ENCODE measurements around the gene CCS. TPM values are rescaled to one million over a fixed set of nuclear protein-coding genes. Genes with fewer than 3 reads are reported as not detected.
"Not testable (repeated sequence)": the region's sequence is repeated elsewhere in the genome, so short reads cannot be mapped to it uniquely, and the experiment has no call there.

The CCS gene
- 10 to 100 TPM; 23.2 to 33.0 TPM for total RNA-seq

- Mint-ChIP-seq H3K27ac (peak within 1 kb of the TSS; percentile 90 to 100), H3K36me3 (peaks cover 5 to 6% of the 10 kb centered on the region in 2 donors), H3K9me3 (no peaks in the 10 kb centered on the region)
- peak; percentile 98 to 99 for ATAC-seq
- DNase-seq (ENCODE audit: low spot score in 2 of 2), result peak; percentile 97
Observed at GRCh38 chr11:66592457-66593302, at the start of gene CCS, which contains the start of gene CCDC87. TSS of gene CCS (plus strand) at chr11:66593185. CDS start at chr11:66593262, 77 bp downstream. TSS of gene CCDC87 (minus strand) at chr11:66593063. CDS start at chr11:66593015, 48 bp downstream.

GRCh38 chr11:66543263-66544107 is 49.5 kb upstream of the CCS start:
- DNase-seq (ENCODE audit: low spot score in 2 of 2), result peak; percentile 36 to 65
- peak; percentile 10 to 45 for ATAC-seq
- Mint-ChIP-seq H3K9me3 (no peaks in the 10 kb centered on the region), H3K27ac (peak overlapping the region; percentile 1 to 76), H3K36me3 (peaks cover 0 to 4% of the 10 kb centered on the region in 2 donors)

- H3K9me3 Mint-ChIP-seq; H3K36me3 Mint-ChIP-seq; DNase-seq (ENCODE audit: low spot score in 2 of 2); ATAC-seq: not testable (repeated sequence)
- H3K27ac Mint-ChIP-seq, result peak overlapping the region; percentile 58 to 78
Observed at GRCh38 chr11:66544952-66545351, 48.0 kb upstream of the CCS start.

GRCh38 chr11:66545701-66546367 is 47.2 kb upstream of the CCS start, which contains the start of gene ZDHHC24:
TSS of gene ZDHHC24 (minus strand) at chr11:66546048. CDS start at chr11:66546003, 45 bp downstream.
- Mint-ChIP-seq H3K36me3 (peaks cover 0 to 4% of the 10 kb centered on the region in 2 donors), H3K9me3 (no peaks in the 10 kb centered on the region), H3K27ac (peak within 1 kb of the TSS; percentile 58 to 78)
- ATAC-seq (peak; percentile 93 to 94), DNase-seq (ENCODE audit: low spot score in 2 of 2) (peak; percentile 94 to 97)

- Mint-ChIP-seq H3K36me3 (peaks cover 0 to 4% of the 10 kb centered on the region in 2 donors), H3K27ac (peak within 1 kb of the TSS; percentile 44 to 78), H3K9me3 (no peaks in the 10 kb centered on the region)
- DNase-seq (ENCODE audit: low spot score in 2 of 2) (no peak), ATAC-seq (peak; percentile 0 to 3)
Observed at GRCh38 chr11:66546368-66546965, 46.5 kb upstream of the CCS start, which contains the start of gene ACTN3. TSS of gene ACTN3 (plus strand) at chr11:66546903. CDS start at chr11:66546938, 35 bp downstream.

- DNase-seq (ENCODE audit: low spot score in 2 of 2) (no peak), ATAC-seq (no peak)
- Mint-ChIP-seq H3K36me3 (peaks cover 0 to 4% of the 10 kb centered on the region in 2 donors), H3K9me3 (no peaks in the 10 kb centered on the region), H3K27ac (peak overlapping the region in 1 of 2 donors; percentile 76)
Observed at GRCh38 chr11:66546966-66547661, 45.9 kb upstream of the CCS start.

- Mint-ChIP-seq H3K27ac (no peak overlapping the region), H3K36me3 (peaks cover 0 to 4% of the 10 kb centered on the region in 2 donors), H3K9me3 (no peaks in the 10 kb centered on the region)
- no peak for DNase-seq (ENCODE audit: low spot score in 2 of 2)
- ATAC-seq, result no peak
Observed at GRCh38 chr11:66547662-66548009, 45.3 kb upstream of the CCS start.

GRCh38 chr11:66548041-66548440 is 44.9 kb upstream of the CCS start:
- H3K9me3 Mint-ChIP-seq, result no peaks in the 10 kb centered on the region

GRCh38 chr11:66548774-66549630 is 44.0 kb upstream of the CCS start:
- ATAC-seq, result no peak
- DNase-seq (ENCODE audit: low spot score in 2 of 2), result no peak
- H3K9me3 Mint-ChIP-seq, result no peaks in the 10 kb centered on the region

More at GRCh38 chr11:66548041-66548440, 44.9 kb upstream of the CCS start:
- ATAC-seq, result no peak
- Mint-ChIP-seq H3K36me3 (peaks cover 0 to 4% of the 10 kb centered on the region in 2 donors), H3K27ac (no peak overlapping the region)
- no peak for DNase-seq (ENCODE audit: low spot score in 2 of 2)

GRCh38 chr11:66549696-66550095 is 43.3 kb upstream of the CCS start:
- ATAC-seq (no peak), DNase-seq (ENCODE audit: low spot score in 2 of 2) (no peak)
- no peaks in the 10 kb centered on the region for H3K9me3 Mint-ChIP-seq
- H3K27ac Mint-ChIP-seq, result no peak overlapping the region
- H3K36me3 Mint-ChIP-seq, result peaks cover 0 to 4% of the 10 kb centered on the region in 2 donors

More at GRCh38 chr11:66548774-66549630, 44.0 kb upstream of the CCS start:
- peaks cover 0 to 4% of the 10 kb centered on the region in 2 donors for H3K36me3 Mint-ChIP-seq
- H3K27ac Mint-ChIP-seq, result no peak overlapping the region

GRCh38 chr11:66550887-66551286 is 42.1 kb upstream of the CCS start:
- no peaks in the 10 kb centered on the region for H3K36me3 Mint-ChIP-seq
- no peak for ATAC-seq
- no peak for DNase-seq (ENCODE audit: low spot score in 2 of 2)
- H3K27ac Mint-ChIP-seq, result no peak overlapping the region
- H3K9me3 Mint-ChIP-seq, result no peaks in the 10 kb centered on the region

- H3K9me3 Mint-ChIP-seq, result no peaks in the 10 kb centered on the region
- DNase-seq (ENCODE audit: low spot score in 2 of 2) (no peak), ATAC-seq (no peak)
- H3K36me3 Mint-ChIP-seq, result no peaks in the 10 kb centered on the region
- H3K27ac Mint-ChIP-seq, result no peak overlapping the region
Observed at GRCh38 chr11:66554602-66555001, 38.4 kb upstream of the CCS start.

GRCh38 chr11:66555416-66555815 is 37.6 kb upstream of the CCS start:
- no peaks in the 10 kb centered on the region for H3K36me3 Mint-ChIP-seq
- no peak for ATAC-seq
- no peak for DNase-seq (ENCODE audit: low spot score in 2 of 2)
- no peaks in the 10 kb centered on the region for H3K9me3 Mint-ChIP-seq
- H3K27ac Mint-ChIP-seq, result no peak overlapping the region

GRCh38 chr11:66556086-66556485 is 36.9 kb upstream of the CCS start:
- H3K27ac Mint-ChIP-seq, result no peak overlapping the region
- H3K36me3 Mint-ChIP-seq, result no peaks in the 10 kb centered on the region
- DNase-seq (ENCODE audit: low spot score in 2 of 2) (no peak), ATAC-seq (no peak)
- no peaks in the 10 kb centered on the region for H3K9me3 Mint-ChIP-seq
